ENCODE measurements around the gene KIR3DL1. TPM values are rescaled to one million over a fixed set of nuclear protein-coding genes. Genes with fewer than 3 reads are reported as not detected.

KIR3DL1 gene
- total and polyA plus RNA-seq, 2 donors (not counting 1 experiment from before 2014, with no cell fraction given): not detected

GRCh38 chr19:54877471-54877870, 61.2 kb downstream of the KIR3DL1 start:
- no peak for DNase-seq (ENCODE audit: low read depth in 2 of 2)
- Histone ChIP-seq H4K20me1 (ENCODE audit: control insufficient read depth, extremely low read depth, insufficient read depth, low read length) (no peaks in the 10 kb centered on the region), H3K4me2 (ENCODE audit: extremely low read depth, insufficient read depth, low read length) (no peak overlapping the region), H3K9ac (ENCODE audit: insufficient read depth, low read length) (no peak overlapping the region), H3K27me3 (ENCODE audit: control insufficient read depth, insufficient read depth, low read length) (no peaks in the 10 kb centered on the region), H3K36me3 (ENCODE audit: control insufficient read depth, insufficient read depth, low read length) (no peaks in the 10 kb centered on the region), H3K9me3 (ENCODE audit: control insufficient read depth, insufficient read depth, low read depth, low read length) (no peaks in the 10 kb centered on the region), H2AFZ (ENCODE audit: low read length) (no peak overlapping the region), H3K27ac (ENCODE audit: insufficient read depth, low read length) (no peak overlapping the region), H3K79me2 (ENCODE audit: control insufficient read depth, insufficient read depth, low read length) (no peaks in the 10 kb centered on the region), H3K4me1 (ENCODE audit: control insufficient read depth, extremely low read depth, insufficient read depth, low read length) (no peaks in the 10 kb centered on the region), H3K4me3 (replicated peaks in 1 of 4; ENCODE audit: control extremely low read depth in 1 of 4, insufficient read depth in 1 of 4, low read depth in 3 of 4, low read length in 4 of 4) (no peak overlapping the region)
- TF ChIP-seq, protein P1, sequence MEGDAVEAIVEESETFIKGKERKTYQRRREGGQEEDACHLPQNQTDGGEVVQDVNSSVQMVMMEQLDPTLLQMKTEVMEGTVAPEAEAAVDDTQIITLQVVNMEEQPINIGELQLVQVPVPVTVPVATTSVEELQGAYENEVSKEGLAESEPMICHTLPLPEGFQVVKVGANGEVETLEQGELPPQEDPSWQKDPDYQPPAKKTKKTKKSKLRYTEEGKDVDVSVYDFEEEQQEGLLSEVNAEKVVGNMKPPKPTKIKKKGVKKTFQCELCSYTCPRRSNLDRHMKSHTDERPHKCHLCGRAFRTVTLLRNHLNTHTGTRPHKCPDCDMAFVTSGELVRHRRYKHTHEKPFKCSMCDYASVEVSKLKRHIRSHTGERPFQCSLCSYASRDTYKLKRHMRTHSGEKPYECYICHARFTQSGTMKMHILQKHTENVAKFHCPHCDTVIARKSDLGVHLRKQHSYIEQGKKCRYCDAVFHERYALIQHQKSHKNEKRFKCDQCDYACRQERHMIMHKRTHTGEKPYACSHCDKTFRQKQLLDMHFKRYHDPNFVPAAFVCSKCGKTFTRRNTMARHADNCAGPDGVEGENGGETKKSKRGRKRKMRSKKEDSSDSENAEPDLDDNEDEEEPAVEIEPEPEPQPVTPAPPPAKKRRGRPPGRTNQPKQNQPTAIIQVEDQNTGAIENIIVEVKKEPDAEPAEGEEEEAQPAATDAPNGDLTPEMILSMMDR (conservative IDR thresholded peaks at IDR 0.05 in 1 of 2, IDR thresholded peaks at IDR 0.05 in 1 of 2; ENCODE audit: low read depth in 1 of 2, low read length in 2 of 2): no peak
- TF ChIP-seq EZH2 (IDR thresholded peaks at IDR 0.05; ENCODE audit: low read length, missing control alignments): no peak

Other genes starting within 250 kb of the KIR3DL1 start
- not detected in 2 replicates for gene LILRA2, start 242.7 kb upstream of the KIR3DL1 start, total RNA-seq
- not detected in 2 replicates for gene LILRA2, start 242.7 kb upstream of the KIR3DL1 start, polyA plus RNA-seq
- gene LILRA1, start 222.8 kb upstream of the KIR3DL1 start, total RNA-seq: not detected in 2 replicates
- gene LILRA1, start 222.8 kb upstream of the KIR3DL1 start, polyA plus RNA-seq: not detected in 2 replicates
- gene LILRB1, start 186.0 kb upstream of the KIR3DL1 start, total RNA-seq: not detected in 2 replicates
- not detected in 2 replicates for gene LILRB1, start 186.0 kb upstream of the KIR3DL1 start, polyA plus RNA-seq
- not detected in 2 replicates for gene LILRB4, start 153.5 kb upstream of the KIR3DL1 start, total RNA-seq
- gene LILRB4, start 153.5 kb upstream of the KIR3DL1 start, polyA plus RNA-seq: not detected in 2 replicates
- gene KIR3DL3, start 92.0 kb upstream of the KIR3DL1 start, total RNA-seq: not detected in 2 replicates
- not detected in 2 replicates for gene KIR3DL3, start 92.0 kb upstream of the KIR3DL1 start, polyA plus RNA-seq
- gene KIR2DL3, start 78.0 kb upstream of the KIR3DL1 start, total RNA-seq: not detected in 2 replicates
- not detected in 2 replicates for gene KIR2DL3, start 78.0 kb upstream of the KIR3DL1 start, polyA plus RNA-seq
- not detected in 2 replicates for gene KIR2DL1, start 46.7 kb upstream of the KIR3DL1 start, total RNA-seq
- gene KIR2DL1, start 46.7 kb upstream of the KIR3DL1 start, polyA plus RNA-seq: not detected in 2 replicates
- gene KIR2DL4, start 12.9 kb upstream of the KIR3DL1 start, total RNA-seq: not detected in 2 replicates
- gene KIR2DL4, start 12.9 kb upstream of the KIR3DL1 start, polyA plus RNA-seq: not detected in 2 replicates
- gene KIR2DS4, start 16.2 kb downstream of the KIR3DL1 start, total RNA-seq: not detected in 2 replicates
- not detected in 2 replicates for gene KIR2DS4, start 16.2 kb downstream of the KIR3DL1 start, polyA plus RNA-seq
- not detected in 2 replicates for gene KIR3DL2, start 34.0 kb downstream of the KIR3DL1 start, total RNA-seq
- not detected in 2 replicates for gene KIR3DL2, start 34.0 kb downstream of the KIR3DL1 start, polyA plus RNA-seq
- not detected in 2 replicates for gene FCAR, start 57.8 kb downstream of the KIR3DL1 start, total RNA-seq
- gene FCAR, start 57.8 kb downstream of the KIR3DL1 start, polyA plus RNA-seq: not detected in 2 replicates
- gene NCR1, start 89.7 kb downstream of the KIR3DL1 start, total RNA-seq: not detected in 2 replicates
- gene NCR1, start 89.7 kb downstream of the KIR3DL1 start, polyA plus RNA-seq: not detected in 2 replicates
- not detected in 2 replicates for gene NLRP7, start 131.1 kb downstream of the KIR3DL1 start, total RNA-seq
- gene NLRP7, start 131.1 kb downstream of the KIR3DL1 start, polyA plus RNA-seq: not detected in 2 replicates
- gene NLRP2, start 149.9 kb downstream of the KIR3DL1 start, total RNA-seq: under 0.01 and 0.17 TPM in 2 replicates
- 0.05 and 0.37 TPM in 2 replicates for gene NLRP2, start 149.9 kb downstream of the KIR3DL1 start, polyA plus RNA-seq
- not detected in 2 replicates for gene GP6, start 221.8 kb downstream of the KIR3DL1 start, total RNA-seq
- gene GP6, start 221.8 kb downstream of the KIR3DL1 start, polyA plus RNA-seq: 0.03 TPM in 1 of 2 replicates, not detected in the other
- 6.9 and 8.5 TPM in 2 replicates for gene RDH13, start 246.7 kb downstream of the KIR3DL1 start, total RNA-seq
- 2.7 and 5.6 TPM in 2 replicates for gene RDH13, start 246.7 kb downstream of the KIR3DL1 start, polyA plus RNA-seq

Data from fibroblast of lung (primary cell).